Measurements from ENCODE around the gene PPBP.

PPBP gene

GRCh38 chr4:73947239-73947985 lies 40.6 kb downstream of the PPBP start:
- POLR2A ChIA-PET: no interaction called here
- TF ChIP-seq CTCF (IDR thresholded peaks at IDR 0.05; ENCODE audit: control extremely low read depth, extremely low read depth, low read depth, missing control alignments): no peak
- DNase-seq (ENCODE audit: extremely low spot score): no peak
- CTCF ChIA-PET: interaction anchor here (0.9 kb wide), 1 partner anchor 88 kb away, joined by 3 read pairs; no protein-coding TSS in a partner anchor

- TF ChIP-seq CTCF (IDR thresholded peaks at IDR 0.05; ENCODE audit: control extremely low read depth, extremely low read depth, low read depth, missing control alignments): no peak
- DNase-seq (ENCODE audit: extremely low spot score): no peak
- CTCF ChIA-PET: no interaction called here
- POLR2A ChIA-PET: no interaction called here
Measured at GRCh38 chr4:73945674-73946449, 42.1 kb downstream of the PPBP start.

- CTCF ChIA-PET: no interaction called here
- POLR2A ChIA-PET: no interaction called here
- DNase-seq (ENCODE audit: extremely low spot score): no peak
- no peak for TF ChIP-seq CTCF (IDR thresholded peaks at IDR 0.05; ENCODE audit: control extremely low read depth, extremely low read depth, low read depth, missing control alignments)
Measured at GRCh38 chr4:73945140-73945539, 42.9 kb downstream of the PPBP start.

- CTCF ChIA-PET: no interaction called here
- TF ChIP-seq CTCF (IDR thresholded peaks at IDR 0.05; ENCODE audit: control extremely low read depth, extremely low read depth, low read depth, missing control alignments): no peak
- POLR2A ChIA-PET: no interaction called here
- DNase-seq (ENCODE audit: extremely low spot score): no peak
Measured at GRCh38 chr4:73944061-73944875, 43.7 kb downstream of the PPBP start.

GRCh38 chr4:73943555-73943954 lies 44.4 kb downstream of the PPBP start:
- CTCF ChIA-PET: no interaction called here
- TF ChIP-seq CTCF (IDR thresholded peaks at IDR 0.05; ENCODE audit: control extremely low read depth, extremely low read depth, low read depth, missing control alignments): no peak

GRCh38 chr4:73936969-73937368 lies 51.0 kb downstream of the PPBP start:
- POLR2A ChIA-PET: no interaction called here
- CTCF ChIA-PET: no interaction called here
- DNase-seq (ENCODE audit: extremely low spot score): no peak
- no peak for TF ChIP-seq CTCF (IDR thresholded peaks at IDR 0.05; ENCODE audit: control extremely low read depth, extremely low read depth, low read depth, missing control alignments)

More at GRCh38 chr4:73943555-73943954, 44.4 kb downstream of the PPBP start:
- no peak for DNase-seq (ENCODE audit: extremely low spot score)
- POLR2A ChIA-PET: no interaction called here

All from GM10248 (cell line).